Neural cell (in vitro differentiated cells): Measurements from ENCODE around the gene SULT1B1. TPM values are rescaled to one million over a fixed set of nuclear protein-coding genes. Genes with fewer than 3 reads are reported as not detected.
A peak's percentile ranks its signal among the peaks of the same experiment; 100 is the strongest.

Experiments used
- H2AFZ ChIP-seq: fragments of 200-600, 300-800 bp; sonication (generic), shearing (Covaris generic); 2 replicates; pipeline ENCODE4 v1.6.0; 2014; ENCODE audit warnings: low read depth, mild to moderate bottlenecking, antibody characterized with exemption, low read length, moderate library complexity
- H3F3A ChIP-seq: fragments of 200-600 bp; shearing (Covaris generic); 2 replicates; pipeline ENCODE4 v1.6.1; 2016; ENCODE audit warnings: mild to moderate bottlenecking, moderate library complexity, mixed read lengths, antibody characterized with exemption, low read length; ENCODE audit not compliant: insufficient read depth, poor library complexity, severe bottlenecking
- H3K27ac ChIP-seq: fragments of 200-600, 300-800 bp; sonication (generic), shearing (Covaris generic); 2 replicates; pipeline ENCODE4 v1.5.1; 2014; ENCODE audit warnings: mild to moderate bottlenecking, low read length, moderate library complexity
- H3K27me3 ChIP-seq: fragments of 300-800, 200-600 bp; sonication (generic), shearing (Covaris generic); 2 replicates; pipeline ENCODE4 v1.6.0; 2014; ENCODE audit warnings: mild to moderate bottlenecking, low read depth, low read length, moderate library complexity; ENCODE audit not compliant: insufficient read depth
- H3K36me3 ChIP-seq: fragments of 300-800, 200-600 bp; sonication (generic), shearing (Covaris generic); 2 replicates; pipeline ENCODE4 v1.5.1; 2014; ENCODE audit warnings: mild to moderate bottlenecking, antibody characterized with exemption, low read length, moderate library complexity; ENCODE audit not compliant: insufficient read depth
- H3K4me2 ChIP-seq: fragments of 300-800, 200-600 bp; sonication (generic), shearing (Covaris generic); 2 replicates; pipeline ENCODE4 v1.6.0; 2014; ENCODE audit warnings: mild to moderate bottlenecking, low read length
- H3K4me3 ChIP-seq: fragments of 300-800, 200-600 bp; sonication (generic), shearing (Covaris generic); 2 replicates; pipeline ENCODE4 v1.5.1; 2014; ENCODE audit warnings: mild to moderate bottlenecking, low read length, moderate library complexity
- H3K79me2 ChIP-seq: fragments of 200-600 bp; shearing (Covaris generic); replicated peaks from 2 replicates; pipeline ENCODE4 v1.6.0; 2014; ENCODE audit warnings: mild to moderate bottlenecking, low read length, moderate library complexity; ENCODE audit not compliant: insufficient read depth
- H3K9ac ChIP-seq: fragments of 300-800, 200-600 bp; sonication (generic), shearing (Covaris generic); 2 replicates; pipeline ENCODE4 v1.6.1; 2016; ENCODE audit warnings: mild to moderate bottlenecking, low read length, mixed read lengths
- H3K9me2 ChIP-seq: fragments of 200-600 bp; shearing (Covaris generic); 2 replicates; pipeline ENCODE4 v1.6.1; 2016; ENCODE audit warnings: mild to moderate bottlenecking, low read length, mixed read lengths; ENCODE audit not compliant: insufficient read depth
- H3K9me3 ChIP-seq: fragments of 200-600, 300-800 bp; sonication (generic), shearing (Covaris generic); 2 replicates; pipeline ENCODE4 v1.6.1; 2016; ENCODE audit warnings: mild to moderate bottlenecking, mixed run types, low read length, moderate library complexity, mixed read lengths
- H4K20me1 ChIP-seq: fragments of 200-600 bp; shearing (Covaris generic); 2 replicates; pipeline ENCODE4 v1.6.1; 2016; ENCODE audit warnings: mild to moderate bottlenecking, mixed run types; ENCODE audit not compliant: insufficient read depth
- EP300 ChIP-seq: fragments of 450-650 bp; conservative IDR thresholded peaks from 2 replicates; pipeline ENCODE4 v1.6.1; 2014; ENCODE audit warnings: antibody characterized with exemption, mild to moderate bottlenecking, moderate library complexity; ENCODE audit not compliant: poor library complexity, severe bottlenecking
- EZH2 ChIP-seq: fragments of 200-600, 300-800 bp; shearing (Covaris generic), sonication (generic); IDR thresholded peaks from 2 replicates; pipeline ENCODE4 v1.6.1; 2014; ENCODE audit warnings: antibody characterized with exemption, low read length, borderline replicate concordance, mild to moderate bottlenecking; ENCODE audit not compliant: insufficient read depth, poor library complexity, severe bottlenecking
- MXI1 ChIP-seq: fragments of 450-650 bp; conservative IDR thresholded peaks from 2 replicates; pipeline ENCODE4 v1.6.1; 2014; ENCODE audit warnings: antibody characterized with exemption, mild to moderate bottlenecking; ENCODE audit not compliant: poor library complexity, severe bottlenecking
- POLR2AphosphoS5 ChIP-seq: IDR thresholded peaks from 2 replicates; pipeline ENCODE4 v1.6.1; 2012
- RAD21 ChIP-seq: fragments of 450-650 bp; conservative IDR thresholded peaks from 2 replicates; pipeline ENCODE4 v1.6.1; 2014; ENCODE audit warnings: antibody characterized with exemption, mild to moderate bottlenecking, moderate library complexity
- REST ChIP-seq: IDR thresholded peaks from 2 replicates; pipeline ENCODE4 v1.6.1; 2012; ENCODE audit warnings: borderline replicate concordance
- SMC3 ChIP-seq: fragments of 450-650 bp; conservative IDR thresholded peaks from 2 replicates; pipeline ENCODE4 v1.6.1; 2014; ENCODE audit warnings: antibody characterized with exemption, mild to moderate bottlenecking, moderate library complexity; ENCODE audit not compliant: poor library complexity
- TAF1 ChIP-seq: IDR thresholded peaks from 2 replicates; pipeline ENCODE4 v1.6.1; 2012; ENCODE audit warnings: low read depth
- polyA plus RNA-seq: library from polyadenylated mRNA; depleted of rRNA; stranded (reverse); fragments of >200 nt; gene quantifications from 2 replicates; pipeline ENCODE4 v1.2.3, GENCODE V29; 2014
- TF ChIP-seq, protein P1 (sequence below): fragments of 450-650 bp; IDR thresholded peaks from 2 replicates; pipeline ENCODE4 v1.5.1; 2014; ENCODE audit warnings: antibody characterized with exemption, mild to moderate bottlenecking, moderate library complexity; ENCODE audit not compliant: poor library complexity, severe bottlenecking

Gene SULT1B1
- polyA plus RNA-seq, 1 donor from 2014 or later: not detected

- Histone ChIP-seq H2AFZ (no peak overlapping the region), H4K20me1 (no peaks in the 10 kb centered on the region), H3K4me2 (no peak overlapping the region), H3K36me3 (no peaks in the 10 kb centered on the region), H3K9ac (no peak overlapping the region), H3F3A (peaks cover 5% of the 10 kb centered on the region), H3K27ac (peak overlapping the region; percentile 57), H3K9me2 (no peaks in the 10 kb centered on the region), H3K27me3 (no peaks in the 10 kb centered on the region), H3K79me2 (no peaks in the 10 kb centered on the region), H3K9me3 (no peaks in the 10 kb centered on the region), H3K4me3 (no peak overlapping the region)
- no peak for TF ChIP-seq SMC3
- no peak for TF ChIP-seq EP300
- TF ChIP-seq, protein P1, sequence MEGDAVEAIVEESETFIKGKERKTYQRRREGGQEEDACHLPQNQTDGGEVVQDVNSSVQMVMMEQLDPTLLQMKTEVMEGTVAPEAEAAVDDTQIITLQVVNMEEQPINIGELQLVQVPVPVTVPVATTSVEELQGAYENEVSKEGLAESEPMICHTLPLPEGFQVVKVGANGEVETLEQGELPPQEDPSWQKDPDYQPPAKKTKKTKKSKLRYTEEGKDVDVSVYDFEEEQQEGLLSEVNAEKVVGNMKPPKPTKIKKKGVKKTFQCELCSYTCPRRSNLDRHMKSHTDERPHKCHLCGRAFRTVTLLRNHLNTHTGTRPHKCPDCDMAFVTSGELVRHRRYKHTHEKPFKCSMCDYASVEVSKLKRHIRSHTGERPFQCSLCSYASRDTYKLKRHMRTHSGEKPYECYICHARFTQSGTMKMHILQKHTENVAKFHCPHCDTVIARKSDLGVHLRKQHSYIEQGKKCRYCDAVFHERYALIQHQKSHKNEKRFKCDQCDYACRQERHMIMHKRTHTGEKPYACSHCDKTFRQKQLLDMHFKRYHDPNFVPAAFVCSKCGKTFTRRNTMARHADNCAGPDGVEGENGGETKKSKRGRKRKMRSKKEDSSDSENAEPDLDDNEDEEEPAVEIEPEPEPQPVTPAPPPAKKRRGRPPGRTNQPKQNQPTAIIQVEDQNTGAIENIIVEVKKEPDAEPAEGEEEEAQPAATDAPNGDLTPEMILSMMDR: no peak
- TF ChIP-seq EZH2: no peak
- TF ChIP-seq RAD21: no peak
- no peak for TF ChIP-seq MXI1
- TF ChIP-seq TAF1: no peak
- no peak for TF ChIP-seq REST
- TF ChIP-seq POLR2AphosphoS5: no peak
These were observed 24.9 kb upstream of the SULT1B1 start for GRCh38 chr4:69785211-69785831.

- no peak overlapping the region for H3K27ac ChIP-seq
- H3F3A ChIP-seq: peaks cover 5% of the 10 kb centered on the region
- H2AFZ ChIP-seq: no peak overlapping the region
- no peak overlapping the region for H3K4me3 ChIP-seq
- no peaks in the 10 kb centered on the region for H3K9me2 ChIP-seq
- no peaks in the 10 kb centered on the region for H3K79me2 ChIP-seq
- H3K9me3 ChIP-seq: no peaks in the 10 kb centered on the region
- H3K27me3 ChIP-seq: no peaks in the 10 kb centered on the region
- H3K36me3 ChIP-seq: no peaks in the 10 kb centered on the region
- H3K9ac ChIP-seq: no peak overlapping the region
- no peak overlapping the region for H3K4me2 ChIP-seq
- TF ChIP-seq EZH2 (no peak), MXI1 (no peak), TAF1 (no peak)
- no peaks in the 10 kb centered on the region for H4K20me1 ChIP-seq
These were observed 22.4 kb upstream of the SULT1B1 start for GRCh38 chr4:69782651-69783310.
